ENCODE data around the gene RPS29. TPM values are rescaled to one million over a fixed set of nuclear protein-coding genes. Genes with fewer than 3 reads are reported as not detected.

Gene RPS29
- total RNA-seq, 1 donor from 2014 or later, result 1,393 TPM

GRCh38 chr14:49617852-49618519 lies 31.8 kb upstream of the RPS29 start:
- Mint-ChIP-seq H3K4me3 (peak overlapping the region; percentile 100), H3K27me3 (ENCODE audit: low read depth) (no peaks in the 10 kb centered on the region), H3K27ac (ENCODE audit: unreplicated experiment) (no peak overlapping the region), H3K4me1 (peaks cover 32% of the 10 kb centered on the region), H3K36me3 (ENCODE audit: low read depth) (peaks cover 13% of the 10 kb centered on the region), H3K9me3 (no peaks in the 10 kb centered on the region)
- no peak for TF ChIP-seq CTCF (conservative IDR thresholded peaks at IDR 0.05)
- no peak for DNase-seq (ENCODE audit: low read depth, low spot score)

GRCh38 chr14:49615776-49616175 lies 29.6 kb upstream of the RPS29 start:
- TF ChIP-seq CTCF (conservative IDR thresholded peaks at IDR 0.05), result no peak
- Mint-ChIP-seq H3K9me3 (no peaks in the 10 kb centered on the region), H3K36me3 (ENCODE audit: low read depth) (peaks cover 13% of the 10 kb centered on the region), H3K4me3 (peak overlapping the region; percentile 64), H3K4me1 (peaks cover 18% of the 10 kb centered on the region), H3K27me3 (ENCODE audit: low read depth) (no peaks in the 10 kb centered on the region), H3K27ac (ENCODE audit: unreplicated experiment) (no peak overlapping the region)
- DNase-seq (ENCODE audit: low read depth, low spot score), result no peak

- H3K27me3 Mint-ChIP-seq (ENCODE audit: low read depth), result no peaks in the 10 kb centered on the region
- peaks cover 12% of the 10 kb centered on the region for H3K4me1 Mint-ChIP-seq
- no peak for DNase-seq (ENCODE audit: low read depth, low spot score)
- no peak for TF ChIP-seq CTCF (conservative IDR thresholded peaks at IDR 0.05)
- no peaks in the 10 kb centered on the region for H3K9me3 Mint-ChIP-seq
- H3K27ac Mint-ChIP-seq (ENCODE audit: unreplicated experiment), result no peak overlapping the region
- peaks cover 7% of the 10 kb centered on the region for H3K36me3 Mint-ChIP-seq (ENCODE audit: low read depth)
- peak overlapping the region; percentile 7 for H3K4me3 Mint-ChIP-seq
Observed at GRCh38 chr14:49614196-49614595, 28.0 kb upstream of the RPS29 start.

- no peak for DNase-seq (ENCODE audit: low read depth, low spot score)
- Mint-ChIP-seq H3K9me3 (no peaks in the 10 kb centered on the region), H3K4me1 (no peaks in the 10 kb centered on the region), H3K4me3 (no peak overlapping the region), H3K27me3 (ENCODE audit: low read depth) (no peaks in the 10 kb centered on the region), H3K27ac (ENCODE audit: unreplicated experiment) (no peak overlapping the region), H3K36me3 (ENCODE audit: low read depth) (peaks cover 4% of the 10 kb centered on the region)
- TF ChIP-seq CTCF (conservative IDR thresholded peaks at IDR 0.05), result no peak
Observed at GRCh38 chr14:49612671-49613070, 26.5 kb upstream of the RPS29 start.

- no peak overlapping the region for H3K4me3 Mint-ChIP-seq
- no peaks in the 10 kb centered on the region for H3K4me1 Mint-ChIP-seq
- H3K36me3 Mint-ChIP-seq (ENCODE audit: low read depth), result peaks cover 4% of the 10 kb centered on the region
- no peaks in the 10 kb centered on the region for H3K27me3 Mint-ChIP-seq (ENCODE audit: low read depth)
- no peak for TF ChIP-seq CTCF (conservative IDR thresholded peaks at IDR 0.05)
- no peak overlapping the region for H3K27ac Mint-ChIP-seq (ENCODE audit: unreplicated experiment)
- no peak for DNase-seq (ENCODE audit: low read depth, low spot score)
- H3K9me3 Mint-ChIP-seq, result no peaks in the 10 kb centered on the region
Observed at GRCh38 chr14:49612251-49612650, 26.1 kb upstream of the RPS29 start.
